ENCODE measurements around the gene ATIC.
"Not testable (repeated sequence)": the region's sequence is repeated elsewhere in the genome, so short reads cannot be mapped to it uniquely, and the experiment has no call there.

The ATIC gene

DNA sequence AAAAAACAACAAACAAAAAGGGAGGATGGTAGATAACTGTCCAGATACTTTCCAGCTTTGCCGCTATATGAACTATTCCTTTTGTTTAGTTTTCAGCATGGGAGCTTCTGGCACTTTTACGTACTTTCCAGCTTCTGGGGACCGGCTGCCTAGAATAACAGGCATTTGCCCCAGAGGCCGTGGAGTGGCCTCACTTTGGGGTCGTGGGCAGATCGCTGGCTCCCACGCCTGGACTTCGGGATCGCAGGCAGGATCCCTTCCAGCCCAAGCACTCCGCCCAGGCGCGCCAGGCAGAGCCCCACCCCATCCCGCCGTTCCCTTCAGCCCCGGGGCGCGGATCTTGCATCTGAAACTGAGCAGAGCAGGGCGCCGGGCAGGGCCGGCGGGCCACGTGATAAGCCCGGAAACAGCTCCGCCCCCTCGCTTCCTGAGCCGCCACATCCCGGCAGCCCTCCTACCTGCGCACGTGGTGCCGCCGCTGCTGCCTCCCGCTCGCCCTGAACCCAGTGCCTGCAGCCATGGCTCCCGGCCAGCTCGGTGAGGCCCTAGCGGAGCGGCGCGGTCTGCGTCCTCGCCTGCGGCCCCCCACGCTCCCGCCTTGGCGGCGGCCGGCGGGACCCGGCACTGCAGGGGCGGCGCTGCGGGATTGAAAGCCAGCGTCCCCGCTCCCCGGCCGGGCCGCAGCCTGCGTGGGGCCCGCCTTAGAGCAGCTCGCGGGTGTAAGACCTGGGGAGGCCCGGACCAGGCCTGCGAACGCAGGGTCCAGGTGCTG is at the start of gene ATIC:
ATIC (plus strand) TSS at position 435 of the 772 bp plus-strand sequence; CDS start at position 519, 84 bp downstream.
- peak; percentile 93 for DNase-seq (ENCODE audit: low spot score)

DNA sequence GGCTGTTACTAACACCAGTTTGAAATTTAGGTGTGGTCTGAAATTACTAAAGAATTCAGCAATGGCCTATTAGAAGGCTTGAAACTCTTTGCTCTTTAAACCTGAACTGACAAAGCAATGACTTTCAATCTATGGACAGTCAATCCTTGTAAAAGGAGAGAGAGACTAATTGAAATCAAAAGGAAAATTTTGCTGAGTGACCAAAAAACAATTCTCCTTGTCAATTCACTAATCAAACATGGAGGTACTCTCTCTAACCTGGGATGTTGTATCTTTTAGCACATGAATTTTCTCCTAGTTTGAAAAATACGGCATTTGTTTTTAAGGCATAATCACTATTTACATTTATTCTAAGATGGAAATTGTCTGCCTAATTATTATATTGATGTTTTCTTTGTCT is 49.6 kb upstream of the ATIC start:
- no peak for DNase-seq (ENCODE audit: low spot score)

DNA sequence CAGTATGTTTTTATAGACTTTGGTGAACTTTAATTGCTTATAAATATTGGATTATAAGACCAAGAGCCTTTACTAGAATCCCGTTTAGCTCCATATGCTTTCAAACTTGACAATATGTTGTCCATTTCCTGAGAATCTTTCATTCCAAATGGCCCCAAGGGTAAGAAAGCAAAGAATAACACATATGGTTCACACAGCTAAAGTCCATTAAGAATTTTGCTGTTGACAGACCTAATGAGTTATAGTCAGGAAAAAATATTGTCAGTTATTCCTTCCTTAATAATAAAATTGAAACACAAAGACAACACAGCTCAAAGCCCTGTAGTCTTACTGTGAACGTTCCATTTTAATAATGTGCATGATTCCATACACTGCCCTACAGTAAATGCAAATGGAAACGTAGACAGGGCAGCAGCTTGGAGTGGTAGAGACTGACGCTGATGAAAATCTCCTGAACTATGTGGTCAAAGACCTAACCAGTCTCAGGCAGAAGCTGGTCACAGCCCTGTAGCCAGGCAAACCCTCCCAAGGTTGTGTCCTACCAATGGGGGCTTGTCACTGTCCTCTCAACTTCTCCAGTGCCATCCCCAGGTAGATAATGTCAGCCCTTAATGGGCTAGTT is 49.0 kb upstream of the ATIC start:
- no peak for DNase-seq (ENCODE audit: low spot score)

DNA sequence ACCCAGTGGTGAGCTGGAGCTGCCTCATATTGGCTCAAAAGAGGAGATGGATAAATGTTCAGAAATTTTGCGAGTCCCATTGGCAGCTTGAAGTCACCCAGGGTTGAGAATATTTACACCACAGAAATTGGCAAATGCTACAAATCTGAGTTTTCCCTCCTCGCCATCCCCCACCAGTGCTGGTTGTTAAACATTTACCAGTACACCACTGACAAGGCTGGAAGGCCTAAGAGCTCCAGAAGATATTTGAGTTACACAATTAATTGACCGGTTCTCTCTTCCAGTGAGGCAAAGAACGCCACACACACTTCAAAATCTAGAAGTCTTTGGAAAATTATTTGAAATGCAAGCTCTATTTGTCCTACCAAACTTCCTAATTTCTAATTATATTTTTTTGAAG is 47.5 kb upstream of the ATIC start:
- no peak for DNase-seq (ENCODE audit: low spot score)

GRCh38 chr2:215269397-215270117 is 42.3 kb upstream of the ATIC start:
- DNase-seq (ENCODE audit: low spot score) = peak; percentile 55

GRCh38 chr2:215270118-215270451 is 41.8 kb upstream of the ATIC start:
- no peak for DNase-seq (ENCODE audit: low spot score)

DNA sequence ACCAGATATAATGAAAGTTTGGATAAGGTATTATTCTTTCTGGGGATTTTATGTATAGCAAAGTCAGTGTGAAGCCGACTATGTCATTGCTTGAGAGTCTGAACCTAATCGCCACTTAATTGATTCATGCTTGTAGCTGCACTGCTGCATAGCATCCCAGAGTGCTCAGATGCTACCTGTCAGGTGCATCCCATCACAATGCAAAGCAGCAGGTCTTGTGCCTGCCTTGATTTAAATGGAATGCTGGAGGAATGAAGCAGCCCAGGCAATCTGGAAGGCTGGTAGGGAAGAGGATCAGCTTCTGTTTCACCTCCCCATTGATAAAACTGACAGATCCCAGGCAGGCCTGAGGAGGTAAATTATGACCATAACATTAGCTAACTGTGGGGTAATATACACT is 40.4 kb upstream of the ATIC start:
- no peak for DNase-seq (ENCODE audit: low spot score)

DNA sequence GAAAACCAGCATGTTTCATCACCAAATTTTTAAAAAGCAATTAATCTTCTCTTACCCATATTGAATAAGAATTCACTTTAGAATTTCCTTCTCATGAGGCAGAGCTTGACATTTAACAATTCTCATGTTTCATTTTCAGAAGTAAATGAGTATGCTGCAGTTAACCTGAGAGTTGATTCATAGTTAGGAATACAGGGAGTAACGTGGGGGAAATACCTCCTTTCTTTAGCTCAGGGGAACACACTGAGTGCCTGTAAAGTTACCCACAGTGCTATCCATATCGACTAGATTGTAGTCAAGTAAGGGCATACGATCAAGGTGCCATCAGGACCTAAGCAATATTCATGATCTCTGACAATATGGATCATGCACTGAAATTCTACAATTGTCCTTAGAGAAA is 38.9 kb upstream of the ATIC start:
- DNase-seq (ENCODE audit: low spot score) = no peak

DNA sequence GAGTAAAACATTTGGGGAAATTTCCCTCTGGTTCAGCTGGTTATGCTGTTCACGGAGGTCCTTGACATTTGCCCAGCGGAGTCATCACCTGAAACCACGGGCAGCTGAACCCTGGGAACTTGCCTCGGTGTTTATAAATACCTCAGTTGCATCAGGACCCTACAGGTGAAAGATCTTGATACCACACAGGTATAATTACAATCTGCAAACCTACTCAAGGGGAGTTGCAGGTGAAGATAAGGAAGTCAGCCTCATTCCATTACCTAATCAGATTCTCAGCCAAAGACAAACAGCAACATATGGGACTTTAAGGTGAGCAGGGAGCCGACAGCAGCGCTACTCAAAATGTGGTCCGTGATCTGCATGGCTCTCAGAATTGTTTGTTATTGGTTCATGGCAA is 37.0 kb upstream of the ATIC start:
- no peak for DNase-seq (ENCODE audit: low spot score)

DNA sequence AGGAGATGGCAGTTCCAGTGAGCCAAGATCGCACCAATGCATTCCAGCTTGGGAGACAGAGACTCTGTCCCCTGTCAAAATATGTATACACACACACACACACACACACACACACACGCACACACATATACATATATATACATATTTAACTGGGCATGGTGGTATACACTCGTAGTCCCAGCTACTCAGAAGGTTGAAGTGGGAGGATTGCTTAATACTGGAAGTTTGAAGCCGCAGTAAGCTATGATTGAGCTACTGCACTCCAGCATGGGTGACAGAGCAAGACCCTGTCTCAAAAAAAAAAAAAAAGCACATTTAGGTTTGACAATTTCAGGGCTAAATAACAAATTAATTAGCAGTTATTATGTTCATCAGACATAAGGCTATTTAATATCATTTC is 36.0 kb upstream of the ATIC start:
- no peak for DNase-seq (ENCODE audit: low spot score)

DNA sequence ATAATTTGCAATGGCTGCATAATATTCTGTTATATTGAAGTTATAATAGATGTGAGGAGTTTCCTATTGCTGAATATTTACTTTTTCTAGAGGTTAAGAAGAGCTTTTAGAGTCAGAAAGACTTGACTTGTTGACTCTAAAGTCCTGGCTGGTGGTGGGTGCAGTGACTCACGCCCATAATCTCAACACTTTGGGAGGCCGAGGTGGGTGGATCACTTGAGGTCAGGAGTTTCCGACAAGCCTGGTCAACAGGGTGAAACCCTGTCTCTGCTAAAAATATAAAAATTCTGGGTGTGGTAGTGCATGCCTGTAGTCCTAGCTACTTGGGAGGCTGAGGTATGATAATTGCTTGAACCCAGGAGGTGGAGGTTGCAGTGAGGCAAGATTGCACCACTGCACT is 33.9 kb upstream of the ATIC start:
- no peak for DNase-seq (ENCODE audit: low spot score)

DNA sequence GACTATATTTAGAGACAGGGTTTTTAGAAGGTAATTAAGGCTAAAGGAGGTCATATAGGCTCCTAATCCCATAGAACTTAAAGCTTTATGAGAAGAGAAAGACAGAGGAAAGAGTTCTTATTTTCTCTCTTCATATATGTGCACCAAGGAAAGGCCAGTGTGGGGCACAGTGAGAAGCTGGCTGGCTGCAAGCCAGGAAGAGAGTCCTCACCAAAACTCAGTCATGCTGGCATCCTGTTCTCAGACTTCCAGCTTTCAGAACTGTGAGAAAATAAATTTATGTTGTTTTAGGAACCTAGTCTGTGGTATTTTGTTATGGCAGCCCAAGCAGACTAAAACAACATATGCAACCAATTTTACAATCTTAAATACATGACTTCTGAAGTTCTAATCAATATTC is 31.5 kb upstream of the ATIC start:
- DNase-seq (ENCODE audit: low spot score) = no peak

DNA sequence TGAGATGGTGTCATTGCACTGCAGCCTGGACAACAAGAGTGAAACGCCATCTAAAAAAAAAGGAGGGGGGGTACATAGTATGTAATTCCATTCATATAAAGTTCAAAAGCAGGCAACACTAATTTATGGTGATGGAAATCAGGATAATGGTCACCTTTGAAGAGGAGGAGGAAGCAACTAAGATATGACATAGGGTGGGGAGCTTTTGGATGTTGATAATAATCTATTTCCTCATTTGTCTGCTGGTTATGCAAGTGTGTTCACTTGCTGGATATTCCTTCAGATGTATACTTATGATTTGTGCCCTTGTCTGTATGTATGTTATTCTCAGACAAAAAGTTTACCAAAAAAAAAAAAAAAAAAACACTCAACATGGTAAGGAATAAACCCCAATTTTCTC is 28.6 kb upstream of the ATIC start:
- no peak for DNase-seq (ENCODE audit: low spot score)

DNA sequence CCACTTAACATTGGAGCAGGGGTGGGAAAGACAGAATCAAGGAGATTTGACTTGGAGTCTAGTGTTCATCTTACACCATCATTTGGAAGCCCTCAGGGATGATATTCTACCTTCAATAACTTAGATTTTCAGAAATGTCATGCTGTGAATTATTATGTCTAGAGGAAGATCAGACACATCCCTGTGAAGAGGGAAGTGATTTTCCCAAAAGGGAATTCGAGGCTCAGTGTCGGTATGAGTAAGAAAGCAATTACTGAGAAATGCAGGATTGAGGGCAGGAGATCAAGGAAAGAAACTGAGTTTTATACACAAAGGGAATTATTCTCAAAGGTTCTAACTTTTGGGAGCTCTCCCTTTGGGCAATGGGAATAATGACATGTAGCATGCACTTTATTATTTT is 25.6 kb upstream of the ATIC start:
- no peak for DNase-seq (ENCODE audit: low spot score)

DNA sequence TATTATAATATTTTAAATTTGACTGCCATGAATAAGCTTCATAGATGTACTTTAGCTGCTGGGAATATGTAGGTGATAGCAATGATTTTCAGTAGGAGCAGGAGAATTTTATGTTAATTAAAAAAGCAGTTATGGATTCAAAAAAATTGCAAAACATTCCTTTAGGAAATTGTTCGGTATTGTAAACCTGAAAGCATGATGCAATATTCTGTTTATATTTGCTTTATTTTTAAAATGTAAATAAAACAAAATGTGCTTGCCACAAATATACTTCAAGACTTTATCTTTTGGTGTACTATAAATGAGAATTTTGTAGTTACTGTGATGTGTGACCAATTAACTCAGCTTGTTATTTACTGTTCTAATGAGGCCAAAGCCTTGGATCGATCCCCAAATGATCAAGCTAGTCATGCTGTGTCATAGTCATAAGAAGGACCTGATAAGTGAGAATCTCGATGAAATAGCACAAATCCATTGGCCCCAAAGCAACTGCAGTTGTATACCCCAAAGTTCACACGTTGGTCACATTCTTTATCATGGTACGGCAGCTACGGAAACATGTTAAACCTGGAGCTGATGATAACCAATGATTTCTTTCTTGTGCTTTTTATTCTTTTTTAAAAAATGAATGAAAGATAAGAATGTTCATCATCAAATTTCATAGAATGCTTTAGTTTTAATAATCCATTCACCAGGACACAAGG is 23.6 kb upstream of the ATIC start:
- no peak for DNase-seq (ENCODE audit: low spot score)

GRCh38 chr2:215290980-215291599 is 20.8 kb upstream of the ATIC start:
- no peak for DNase-seq (ENCODE audit: low spot score)

- no peak for DNase-seq (ENCODE audit: low spot score)
Measured at GRCh38 chr2:215293879-215294278, 18.0 kb upstream of the ATIC start.

GRCh38 chr2:215299337-215299859 is 12.5 kb upstream of the ATIC start:
- DNase-seq (ENCODE audit: low spot score) = no peak

- DNase-seq (ENCODE audit: low spot score) = no peak
Measured at GRCh38 chr2:215301994-215302393, 9.9 kb upstream of the ATIC start.

GRCh38 chr2:215311259-215311624 is 617 bp upstream of the ATIC start:
- not testable (repeated sequence) for DNase-seq (ENCODE audit: low spot score)

DNA sequence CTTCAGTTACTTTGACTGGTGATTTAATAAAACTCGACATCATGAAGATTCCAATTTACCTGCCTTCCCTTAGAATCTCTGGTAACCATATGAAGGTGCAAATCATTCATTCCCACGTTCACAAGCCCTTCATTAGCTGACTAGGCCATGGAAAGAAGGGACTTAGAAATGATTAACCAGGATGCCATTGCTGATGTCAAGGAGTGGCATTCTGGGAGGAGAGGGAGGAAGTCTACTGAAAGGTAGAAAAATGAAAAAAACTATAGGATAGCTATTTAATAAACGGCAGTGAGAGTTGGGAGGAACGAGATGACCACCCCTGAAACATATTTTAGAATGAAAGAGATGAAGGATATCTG is 1.4 kb downstream of the ATIC start:
- DNase-seq (ENCODE audit: low spot score) = no peak

DNA sequence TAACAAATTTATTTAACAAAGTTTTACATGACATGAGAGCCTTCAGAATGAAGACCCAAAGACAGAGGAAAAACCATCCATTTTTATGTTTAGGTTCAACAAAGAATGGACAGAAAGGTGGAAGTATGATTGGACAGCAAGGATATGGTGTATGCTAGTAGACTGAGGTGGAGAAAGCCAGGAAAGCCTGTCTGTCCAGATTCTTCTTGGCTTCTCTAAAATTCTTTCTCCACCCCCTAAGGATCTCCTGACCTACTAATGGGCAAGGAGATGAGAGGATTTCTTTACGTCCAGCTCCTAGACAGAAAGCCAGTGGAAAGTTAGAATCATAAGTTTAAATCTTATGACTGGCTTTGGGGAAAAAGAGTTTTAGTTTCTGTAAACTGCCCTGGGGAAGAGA is 3.0 kb downstream of the ATIC start:
- no peak for DNase-seq (ENCODE audit: low spot score)
